ENCODE data around the gene AMOTL1.
"Not testable (repeated sequence)": the region's sequence is repeated elsewhere in the genome, so short reads cannot be mapped to it uniquely, and the experiment has no call there.

AMOTL1 gene

DNA sequence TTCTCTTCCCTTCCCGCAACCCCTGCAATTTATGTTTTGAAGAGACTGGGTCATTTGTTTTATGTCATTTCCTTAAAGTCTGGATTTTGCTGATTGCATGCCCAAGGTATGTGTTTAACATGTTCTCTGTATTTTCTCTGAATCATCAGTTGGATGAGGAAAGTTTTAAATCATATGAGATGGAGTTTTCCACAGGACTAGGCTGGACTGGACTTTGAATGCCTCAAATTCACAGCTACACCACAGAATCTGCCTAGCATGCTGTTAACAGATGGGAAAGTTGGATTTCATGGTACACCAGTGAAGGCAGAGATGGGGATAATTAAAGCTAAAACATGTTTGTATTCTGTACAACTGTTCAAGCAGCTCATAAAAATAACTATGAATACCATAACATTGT lies 142.6 kb downstream of the AMOTL1 start:
- in situ Hi-C loops (cut with HindIII; ENCODE audit: low sequenced_read_pairs) = no loop called here

DNA sequence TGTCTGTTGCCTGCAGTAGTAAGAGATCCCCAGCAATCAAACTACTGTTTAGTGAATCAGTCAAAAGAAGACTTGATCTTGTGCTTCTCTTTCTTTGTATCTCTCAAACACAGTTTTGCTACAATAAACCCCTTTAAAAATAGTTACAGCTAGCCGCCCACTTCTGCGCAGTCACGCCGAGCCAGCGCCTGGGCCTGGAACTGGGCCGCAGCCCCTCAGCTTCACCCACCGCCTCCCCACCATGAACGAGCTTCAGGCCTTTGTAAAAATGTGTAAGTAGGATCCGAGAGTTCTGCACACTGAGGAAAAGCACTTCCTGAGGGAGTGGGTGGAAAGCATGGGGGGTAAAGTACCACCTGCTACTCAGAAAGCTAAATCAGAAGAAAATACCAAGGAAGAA lies 144.7 kb downstream of the AMOTL1 start:
- in situ Hi-C loops (cut with HindIII; ENCODE audit: low sequenced_read_pairs) = no loop called here

- in situ Hi-C loops (cut with HindIII; ENCODE audit: low sequenced_read_pairs) = not testable (repeated sequence)
These were observed 145.7 kb downstream of the AMOTL1 start for GRCh38 chr11:94913718-94914394.

DNA sequence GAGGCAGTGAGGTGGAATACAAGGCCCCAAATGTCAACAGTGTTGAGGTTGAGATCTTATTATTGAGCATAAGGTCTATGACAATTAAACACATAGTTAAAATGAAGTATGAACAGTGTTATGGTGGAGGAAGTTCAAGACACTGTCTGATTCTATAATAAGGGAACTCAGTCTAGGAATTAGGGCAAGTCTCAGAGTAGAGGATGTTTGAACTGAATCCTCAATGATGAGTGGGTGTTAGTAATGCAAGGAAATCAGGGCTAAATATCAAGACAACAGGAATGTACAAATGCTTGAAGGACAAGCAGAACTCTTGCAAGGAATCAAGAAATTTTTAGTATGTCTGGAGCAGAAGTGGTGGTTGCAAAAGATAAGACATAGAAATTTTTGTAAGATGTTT lies 152.2 kb downstream of the AMOTL1 start:
- in situ Hi-C loops (cut with HindIII; ENCODE audit: low sequenced_read_pairs) = no loop called here

DNA sequence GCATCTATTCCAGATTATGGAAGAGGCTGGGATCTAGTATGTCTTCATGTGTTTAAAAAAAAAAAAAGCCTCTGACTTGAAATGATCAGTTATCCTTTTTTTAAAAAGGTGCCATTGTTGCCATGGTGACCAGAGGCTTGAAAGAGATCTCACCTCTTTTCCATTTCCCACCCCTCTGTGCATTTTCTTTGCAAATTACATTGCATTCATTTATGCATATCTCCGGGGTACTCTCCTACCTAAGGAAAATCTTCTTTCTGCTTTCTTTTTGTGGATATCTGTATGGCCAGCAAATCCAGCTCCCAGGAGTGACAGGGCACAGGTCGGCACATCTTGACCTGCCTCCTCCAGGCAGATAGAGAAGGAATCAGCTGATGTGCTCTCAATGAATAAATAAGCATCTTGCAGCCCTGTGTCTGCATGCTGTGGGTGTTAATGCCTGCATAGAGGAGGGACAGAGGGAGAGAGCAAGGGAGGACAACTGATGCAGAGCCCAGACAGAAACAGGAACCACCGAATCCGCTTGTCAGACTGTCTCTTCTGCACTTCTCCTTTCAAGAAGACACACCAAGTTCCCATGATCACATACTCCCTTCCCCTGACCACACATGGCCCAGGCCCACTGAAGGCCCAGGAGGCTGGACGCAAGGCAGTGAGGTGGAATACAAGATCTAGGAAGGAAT lies 154.3 kb downstream of the AMOTL1 start:
- in situ Hi-C loops (cut with HindIII; ENCODE audit: low sequenced_read_pairs) = no loop called here

DNA sequence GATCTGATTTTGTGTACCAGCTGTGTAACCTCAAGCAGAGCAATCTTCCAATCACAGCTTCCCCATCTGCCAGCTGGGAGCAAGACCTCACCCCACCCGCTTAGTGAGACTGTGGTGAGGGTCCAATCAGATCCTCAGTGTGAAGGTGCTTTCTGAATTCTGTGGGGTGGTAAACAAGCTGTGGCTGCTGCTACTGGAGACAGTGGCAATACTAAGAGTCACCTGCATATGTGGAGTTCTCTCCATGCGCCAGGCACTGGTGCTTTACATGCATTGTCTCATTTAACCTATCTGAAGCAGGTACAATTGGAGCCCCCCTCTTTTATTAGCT lies 154.8 kb downstream of the AMOTL1 start:
- in situ Hi-C loops (cut with HindIII; ENCODE audit: low sequenced_read_pairs) = no loop called here

DNA sequence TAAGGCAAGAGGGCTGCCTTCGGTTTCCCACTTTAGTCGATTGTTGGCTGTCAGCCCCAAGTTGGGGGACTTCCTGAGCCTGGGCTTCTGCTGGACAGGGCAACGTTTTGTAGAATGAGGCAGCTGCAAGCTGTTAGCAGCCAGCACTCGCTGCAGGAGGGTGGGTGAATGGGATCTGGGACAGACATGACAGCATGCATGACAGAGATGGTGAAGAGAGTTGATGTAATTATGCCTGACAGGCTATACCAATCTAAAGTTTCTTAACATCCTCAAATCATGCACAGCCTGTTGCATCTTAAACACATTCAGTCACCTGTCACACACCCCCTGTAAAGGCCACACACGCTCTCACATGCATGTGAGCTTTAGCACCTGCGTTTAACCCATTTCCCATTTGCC lies 156.0 kb downstream of the AMOTL1 start:
- in situ Hi-C loops (cut with HindIII; ENCODE audit: low sequenced_read_pairs) = no loop called here

DNA sequence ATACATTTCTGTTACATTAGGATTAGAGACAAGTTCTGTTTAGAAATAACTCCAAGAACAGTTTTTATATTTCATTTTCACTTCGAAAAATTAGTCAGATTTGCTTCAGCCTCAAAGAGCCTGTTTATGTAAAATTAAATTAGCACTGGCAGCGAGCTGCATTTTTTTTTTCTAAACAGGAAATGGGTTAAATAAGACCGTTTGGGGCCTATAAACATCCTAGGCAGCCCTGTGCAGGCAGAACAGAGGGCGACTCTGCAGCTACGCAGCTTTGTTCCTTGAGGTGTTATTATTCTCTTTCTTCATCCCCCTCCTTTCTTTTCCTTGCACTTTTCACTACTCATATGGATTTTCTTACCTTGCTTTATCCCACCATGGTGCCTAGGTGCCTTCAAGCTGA lies 156.5 kb downstream of the AMOTL1 start:
- in situ Hi-C loops (cut with HindIII; ENCODE audit: low sequenced_read_pairs) = no loop called here

GRCh38 chr11:94925422-94926270 lies 157.5 kb downstream of the AMOTL1 start:
- in situ Hi-C loops (cut with HindIII; ENCODE audit: low sequenced_read_pairs) = no loop called here

DNA sequence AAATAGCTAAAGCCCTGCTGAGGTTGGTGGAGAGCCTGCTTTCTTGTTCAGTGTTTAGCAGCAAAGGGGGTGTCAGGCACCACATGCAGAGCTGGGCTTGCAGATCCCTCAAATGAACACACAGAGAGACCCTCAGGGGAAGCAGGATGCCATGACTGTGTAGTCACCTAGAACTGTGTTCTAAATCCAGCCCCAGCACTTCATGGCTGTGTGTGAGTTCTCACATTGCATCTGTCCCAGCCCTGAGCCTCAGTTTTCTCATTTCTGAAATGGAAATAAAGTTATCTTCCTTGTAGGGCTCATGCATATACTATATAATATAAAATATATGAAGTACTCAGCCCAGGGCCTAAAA lies 158.1 kb downstream of the AMOTL1 start:
- in situ Hi-C loops (cut with HindIII; ENCODE audit: low sequenced_read_pairs) = no loop called here
